ENCODE measurements around the gene ASPDH.
"Not testable (repeated sequence)": the region's sequence is repeated elsewhere in the genome, so short reads cannot be mapped to it uniquely, and the experiment has no call there.

The ASPDH gene

DNA sequence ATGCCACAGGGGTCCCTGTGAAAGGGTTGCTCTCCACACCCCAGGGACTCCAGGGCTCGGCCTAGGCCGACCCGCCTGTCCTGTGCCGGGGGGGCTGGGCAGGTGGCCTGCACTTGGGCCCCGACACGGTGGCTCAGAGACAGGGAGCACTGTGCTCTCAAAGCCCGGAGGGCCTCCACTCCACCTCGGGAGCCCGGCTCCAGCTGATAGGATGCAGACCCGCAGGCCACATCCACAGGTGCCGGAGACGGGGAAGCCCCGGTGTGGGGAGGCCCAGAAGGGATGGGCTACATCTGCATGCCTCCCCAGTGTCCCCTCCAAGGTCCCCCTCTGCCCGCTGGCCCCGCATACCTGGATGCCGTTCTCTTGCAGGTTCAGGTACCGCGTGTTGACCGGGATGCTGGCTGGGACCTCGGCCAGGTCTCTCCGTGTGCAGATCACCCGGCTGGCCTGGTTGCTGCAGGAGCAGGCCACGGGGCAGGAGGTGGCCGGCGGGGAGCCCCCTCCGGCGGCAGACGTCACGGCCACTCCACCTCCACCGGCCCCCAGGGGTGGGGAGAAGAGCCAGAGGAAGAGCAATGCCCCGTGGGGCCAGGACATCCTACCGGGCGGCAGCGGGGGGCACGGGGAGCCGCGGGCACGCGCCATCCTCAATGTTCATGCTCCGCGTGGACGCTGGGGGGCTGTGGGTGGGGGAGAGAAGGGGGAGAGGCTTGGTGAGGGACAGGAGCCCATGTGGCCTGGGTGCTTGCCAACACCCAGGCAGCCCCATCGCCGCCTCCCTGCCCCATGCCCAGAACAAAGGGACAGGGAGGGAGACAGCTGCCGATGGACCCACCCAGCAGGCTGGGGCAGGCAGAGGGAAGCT is 34.7 kb upstream of the ASPDH start:
- DNase-seq (ENCODE audit: low spot score) = no peak
- no peak for FAIRE-seq

DNA sequence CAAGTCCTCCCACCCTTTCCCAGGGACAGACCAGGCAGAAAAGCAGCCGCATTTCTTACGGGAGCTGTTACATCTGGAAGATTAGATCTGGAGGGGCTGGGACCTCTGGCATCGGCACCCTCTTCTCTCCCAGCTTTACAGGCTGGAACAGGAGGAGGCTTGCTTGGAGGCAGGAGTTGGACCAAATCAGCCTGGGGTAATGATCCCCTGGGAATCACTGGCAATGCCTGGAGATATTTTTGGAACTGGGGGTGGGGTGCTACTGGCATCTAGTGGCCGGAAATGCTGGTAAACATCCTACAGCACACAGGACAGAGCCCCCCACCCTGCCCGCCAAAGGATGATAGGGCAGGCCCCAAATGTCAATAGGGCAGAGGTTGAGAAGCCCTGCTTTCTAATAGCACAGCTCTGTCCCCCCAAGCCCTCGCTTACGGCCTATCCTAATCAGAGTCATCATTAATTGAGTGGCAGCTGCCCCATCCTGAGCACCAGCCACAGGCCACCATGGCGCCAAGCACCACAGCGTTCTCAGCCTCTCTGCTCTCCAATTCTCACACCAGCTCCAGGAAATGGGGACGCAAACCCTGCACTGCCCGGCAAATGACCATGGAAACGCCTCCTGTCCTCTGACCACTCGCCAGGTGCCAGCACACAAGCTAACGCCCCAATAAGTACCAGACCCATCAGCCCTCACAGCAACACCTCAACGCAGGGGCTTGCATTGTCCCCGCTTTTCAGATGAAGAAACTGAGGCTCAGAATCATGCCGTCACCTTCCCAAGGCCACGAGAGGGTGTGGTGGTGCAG is 33.9 kb upstream of the ASPDH start:
- FAIRE-seq (no peak), DNase-seq (ENCODE audit: low spot score) (no peak)

DNA sequence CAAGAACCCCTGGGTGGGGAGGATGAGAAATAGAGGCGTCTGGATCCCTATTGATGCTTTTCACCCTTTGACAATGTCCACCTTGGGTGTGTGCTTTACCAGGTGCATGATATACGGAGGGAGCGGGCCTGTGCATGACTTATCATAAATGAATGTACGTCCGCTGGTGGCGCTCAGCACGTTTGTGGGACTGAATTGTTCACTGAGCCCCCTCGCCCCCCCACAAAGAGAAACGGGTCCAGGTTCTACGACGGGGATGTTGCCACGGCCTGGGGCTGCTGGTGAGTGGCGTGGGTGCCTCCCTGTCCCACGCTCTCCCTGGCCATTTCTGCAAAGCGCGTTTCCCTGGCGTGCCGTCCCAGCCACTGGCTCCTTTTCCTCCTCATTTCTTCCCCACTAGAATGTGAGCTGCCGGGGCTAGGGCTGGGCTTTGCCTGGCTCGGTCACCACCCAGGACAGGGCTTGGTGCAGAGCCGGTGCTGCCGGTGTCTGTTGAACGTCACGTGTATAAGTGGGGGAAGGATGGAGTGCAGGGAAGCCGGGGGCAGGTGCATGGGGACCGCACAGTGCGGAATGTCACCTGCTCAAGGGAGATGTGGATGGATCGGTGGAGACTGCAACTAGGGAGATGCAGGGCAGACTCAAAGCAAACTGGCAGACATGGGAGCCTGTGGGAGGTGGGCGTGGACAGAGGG is 33.0 kb upstream of the ASPDH start:
- no peak for DNase-seq (ENCODE audit: low spot score)
- no peak for FAIRE-seq

DNA sequence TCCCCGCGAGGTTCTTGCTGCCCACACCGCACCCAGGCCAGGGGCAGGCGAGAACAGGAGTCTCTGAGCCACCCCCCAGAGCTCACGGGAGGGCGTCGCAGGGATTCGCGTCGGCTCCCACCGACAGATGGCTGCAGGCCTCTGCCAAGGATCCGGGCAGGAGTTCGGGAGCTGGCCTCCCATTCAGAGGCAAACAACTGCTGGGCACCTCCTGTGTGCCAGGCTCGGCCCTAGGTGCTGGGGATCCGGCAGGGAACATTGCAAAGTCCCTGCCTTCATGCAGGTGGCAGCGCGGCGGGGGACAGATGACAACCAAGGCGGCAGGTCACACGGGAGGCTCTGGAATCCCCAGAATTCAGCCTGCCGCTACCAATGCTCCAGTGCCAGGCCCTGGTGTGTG is 29.2 kb upstream of the ASPDH start:
- DNase-seq (ENCODE audit: low spot score) (no peak), FAIRE-seq (no peak)

DNA sequence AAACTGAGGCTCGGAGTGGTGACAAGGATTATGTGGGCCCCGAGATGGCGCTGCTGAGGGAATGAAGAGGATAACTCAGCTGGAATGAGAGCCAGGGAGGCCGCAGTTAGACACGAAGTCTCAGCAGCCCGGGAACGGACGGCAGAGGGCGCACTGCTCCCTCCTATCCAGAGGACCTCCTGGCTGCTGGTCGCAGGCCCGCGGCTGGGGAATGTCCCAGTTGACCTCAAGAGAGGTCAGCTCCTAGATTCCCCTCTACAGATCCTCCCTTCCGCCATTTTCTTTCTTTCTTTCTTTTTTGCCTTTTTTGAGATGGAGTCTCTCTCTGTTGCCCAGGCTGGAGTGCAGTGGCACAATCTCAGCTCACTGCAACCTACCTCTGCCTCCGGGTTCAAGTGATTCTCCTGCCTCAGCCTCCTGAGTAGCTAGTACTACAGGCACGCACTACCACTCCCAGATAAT is 24.1 kb upstream of the ASPDH start:
- FAIRE-seq (no peak), DNase-seq (ENCODE audit: low spot score) (peak; percentile 42)

DNA sequence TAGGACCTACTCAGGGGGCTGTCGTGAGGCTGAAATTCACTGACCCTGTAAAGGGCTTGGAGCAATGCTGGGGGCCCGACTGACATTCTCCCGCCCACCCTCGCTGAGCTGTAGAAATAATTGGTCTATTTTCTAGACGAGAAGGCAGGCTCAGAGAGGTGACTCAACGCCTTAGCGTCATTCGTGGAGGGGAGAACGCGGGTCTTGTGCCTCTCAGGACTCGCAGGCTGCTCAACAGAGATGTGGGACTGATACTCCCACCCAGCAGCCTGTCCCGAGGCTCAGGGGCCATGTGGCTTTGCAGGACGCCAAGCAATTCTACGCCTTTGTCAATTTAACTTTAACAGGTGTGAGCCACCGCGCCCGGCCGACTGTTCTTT is 23.6 kb upstream of the ASPDH start:
- FAIRE-seq (no peak), DNase-seq (ENCODE audit: low spot score) (no peak)

DNA sequence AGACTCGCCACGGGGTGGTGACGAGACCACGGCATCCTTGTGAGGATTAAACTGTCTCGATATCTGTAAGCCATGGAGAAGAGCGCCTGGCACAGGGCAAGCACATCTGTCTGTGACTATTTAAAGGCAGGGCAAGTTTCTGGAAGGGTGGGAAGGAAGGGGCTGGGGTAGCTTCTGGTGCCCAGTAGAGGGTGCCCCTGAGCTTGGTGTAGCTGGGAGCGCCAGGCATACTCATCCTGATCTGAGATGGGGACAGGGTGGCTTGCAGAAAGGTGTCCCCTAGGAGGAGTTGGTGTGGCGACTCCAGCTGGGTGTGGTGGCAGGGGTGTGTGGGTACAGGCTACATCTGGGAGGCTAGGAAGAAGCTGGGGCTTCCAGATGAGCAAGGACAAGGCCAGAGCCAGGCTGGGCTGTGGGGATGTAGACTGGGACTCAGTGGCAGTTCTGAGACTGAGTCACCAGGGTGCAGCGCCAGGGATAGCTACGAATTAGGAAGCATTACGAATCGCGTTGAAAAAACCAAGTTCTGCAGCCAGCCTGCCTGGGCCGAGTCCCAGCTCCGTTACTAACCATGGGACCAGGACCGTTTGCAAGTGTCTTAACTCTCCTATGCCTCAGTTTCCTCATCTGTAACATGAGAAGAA is 23.1 kb upstream of the ASPDH start:
- FAIRE-seq (no peak), DNase-seq (ENCODE audit: low spot score) (no peak)

DNA sequence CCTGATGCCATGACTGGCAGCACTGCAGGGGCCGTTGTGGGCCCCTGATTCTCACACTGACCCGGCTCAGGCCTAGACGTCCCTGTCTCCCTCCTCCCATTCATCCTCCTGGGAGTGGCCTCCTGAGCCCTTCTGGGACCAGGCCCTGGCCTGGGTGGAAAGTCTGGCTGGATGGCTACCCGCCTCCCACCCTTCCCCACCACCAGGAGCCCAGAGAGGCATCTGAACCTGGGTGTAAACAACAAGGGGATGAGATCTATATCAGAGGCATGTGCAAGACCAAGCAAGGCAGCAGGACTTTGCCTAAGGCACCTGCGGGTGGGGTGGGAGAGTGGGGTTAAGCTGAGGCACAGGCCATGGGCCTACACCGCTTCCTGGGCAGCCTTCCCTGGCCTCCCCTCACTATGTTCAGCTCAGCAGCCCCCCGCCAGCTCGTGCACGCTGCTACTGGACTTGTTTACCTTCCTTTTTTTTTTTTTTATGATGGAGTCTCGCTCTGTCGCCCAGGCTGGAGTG is 22.0 kb upstream of the ASPDH start:
- DNase-seq (ENCODE audit: low spot score) (no peak), FAIRE-seq (no peak)

DNA sequence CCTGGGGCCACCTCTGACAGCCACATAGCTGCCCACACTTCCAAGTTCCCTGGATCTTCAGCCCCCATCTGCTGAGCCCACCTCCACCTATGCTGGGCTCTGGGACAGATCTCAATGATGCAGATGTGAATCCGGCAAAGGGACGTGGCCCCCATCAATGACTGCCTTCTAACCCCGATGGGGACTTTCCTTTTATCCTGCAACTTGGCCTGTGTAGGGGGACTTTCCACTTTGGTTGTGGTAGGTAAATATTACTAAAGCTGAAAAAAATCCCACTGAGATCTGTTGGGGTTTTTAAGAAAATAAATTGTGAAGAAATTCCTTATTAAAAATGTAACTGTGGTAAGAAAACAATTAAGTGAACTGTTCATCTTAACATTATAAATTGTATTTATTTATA is 20.8 kb upstream of the ASPDH start:
- no peak for FAIRE-seq
- DNase-seq (ENCODE audit: low spot score) = no peak

DNA sequence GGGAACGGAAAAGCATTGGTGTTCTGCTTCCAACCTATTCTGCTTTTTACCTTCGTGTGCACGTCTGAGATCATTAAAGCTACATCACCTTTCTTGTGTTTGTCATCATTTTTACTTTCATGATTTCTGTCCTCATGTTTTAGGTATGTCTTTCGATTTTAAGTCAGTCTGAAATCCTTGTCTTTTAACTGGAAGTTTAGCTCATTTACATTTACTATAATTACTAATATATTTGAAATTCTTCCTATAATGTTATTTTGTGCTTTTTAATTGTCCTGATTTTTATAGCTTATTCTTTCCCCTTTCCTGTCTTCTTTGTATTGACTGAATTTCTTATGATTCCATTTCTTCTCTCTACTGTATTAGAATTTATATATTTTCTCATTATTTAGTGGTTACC is 19.2 kb upstream of the ASPDH start:
- FAIRE-seq (no peak), DNase-seq (ENCODE audit: low spot score) (no peak)

DNA sequence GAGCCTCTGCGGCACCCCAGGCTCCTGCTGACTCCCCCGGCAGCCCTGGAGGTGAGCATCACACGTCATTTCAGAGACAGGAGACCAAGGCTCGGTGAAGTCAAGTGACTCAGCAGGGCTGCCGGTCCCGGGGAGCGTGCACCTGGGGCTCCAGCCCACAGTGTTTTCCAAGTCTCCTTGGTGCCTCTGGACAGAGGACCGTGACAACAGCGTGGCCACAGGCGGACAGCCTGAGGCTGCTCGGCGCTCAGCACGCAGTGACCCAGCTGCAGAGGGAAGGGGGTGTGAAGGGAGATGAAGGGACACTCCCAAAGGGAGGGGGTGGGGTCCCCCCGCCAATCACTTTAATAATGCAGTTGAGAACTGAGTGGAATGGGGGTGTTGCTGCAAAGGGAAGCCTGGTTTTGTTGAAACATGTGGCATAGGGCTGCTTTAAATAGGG is 17.5 kb upstream of the ASPDH start:
- DNase-seq (ENCODE audit: low spot score) (no peak), FAIRE-seq (no peak)

DNA sequence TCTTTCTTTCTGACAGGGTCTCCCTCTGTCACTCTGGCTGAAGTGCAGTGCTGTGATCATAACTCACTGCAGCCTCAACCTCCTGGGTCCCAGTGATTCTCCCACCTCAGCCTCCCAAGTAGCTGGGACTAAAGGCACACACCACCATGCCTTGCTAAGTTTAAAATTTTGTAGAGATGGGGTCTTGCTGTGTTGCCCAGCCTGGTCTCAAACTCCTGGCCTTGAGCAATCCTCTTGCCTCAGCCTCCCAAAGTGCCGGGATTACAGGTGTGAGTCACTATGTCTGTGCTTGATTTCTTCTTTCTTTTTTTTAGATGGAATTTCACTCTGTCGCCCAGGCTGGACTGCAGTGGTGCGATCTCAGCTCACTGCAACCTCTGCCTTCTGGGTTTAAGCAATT is 14.3 kb upstream of the ASPDH start:
- not testable (repeated sequence) for FAIRE-seq; DNase-seq (ENCODE audit: low spot score)

DNA sequence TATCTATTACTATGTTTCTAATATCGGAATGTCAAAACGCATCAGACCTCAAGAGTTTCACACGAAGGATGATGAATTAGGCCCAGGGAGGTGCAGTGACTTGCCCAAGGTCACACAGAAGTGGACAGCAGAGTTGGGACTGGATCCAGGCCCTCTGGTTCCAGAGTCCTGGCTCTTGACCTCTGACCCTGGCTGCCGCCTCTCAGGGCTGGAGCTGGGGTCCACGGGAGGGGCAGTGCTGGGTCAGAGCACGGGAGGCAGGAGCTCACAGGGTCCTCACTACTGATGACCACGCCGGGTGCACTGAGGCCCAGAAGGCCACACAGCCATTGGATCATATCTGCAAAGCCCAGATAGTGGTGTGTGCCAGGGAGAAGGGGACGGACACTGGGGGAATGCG is 9.2 kb upstream of the ASPDH start:
- no peak for FAIRE-seq
- no peak for DNase-seq (ENCODE audit: low spot score)

DNA sequence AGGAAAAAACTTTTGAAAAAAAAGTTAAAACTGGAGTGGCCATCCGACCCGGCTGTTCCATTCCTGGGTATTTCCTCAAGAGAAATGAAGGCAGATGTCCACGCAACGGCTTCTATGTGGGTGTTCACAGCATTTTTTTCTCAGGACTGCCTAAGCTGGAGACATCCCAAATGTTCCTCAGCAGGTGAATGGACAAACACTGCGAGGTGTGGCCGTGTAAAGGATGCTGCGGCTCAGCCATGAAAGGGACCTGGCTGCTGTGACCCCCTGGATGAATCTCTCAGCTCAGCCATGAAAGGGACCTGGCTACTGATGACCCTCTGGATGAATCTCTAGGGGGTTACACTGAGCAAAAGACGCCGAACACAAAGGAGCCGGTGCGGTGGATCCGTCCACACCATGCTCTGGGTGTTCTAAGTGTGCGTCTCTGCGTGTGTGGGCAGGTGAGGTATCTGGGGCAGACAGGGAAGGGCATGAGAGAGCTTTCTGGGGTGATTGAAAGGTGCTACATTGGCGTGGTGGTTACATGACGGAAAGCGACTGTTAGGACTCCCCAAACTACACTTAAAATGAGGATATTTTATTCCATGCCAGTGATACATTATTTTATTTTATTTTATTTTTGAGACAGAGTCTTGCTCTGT is 7.2 kb upstream of the ASPDH start:
- DNase-seq (ENCODE audit: low spot score) = no peak
- FAIRE-seq = no peak

DNA sequence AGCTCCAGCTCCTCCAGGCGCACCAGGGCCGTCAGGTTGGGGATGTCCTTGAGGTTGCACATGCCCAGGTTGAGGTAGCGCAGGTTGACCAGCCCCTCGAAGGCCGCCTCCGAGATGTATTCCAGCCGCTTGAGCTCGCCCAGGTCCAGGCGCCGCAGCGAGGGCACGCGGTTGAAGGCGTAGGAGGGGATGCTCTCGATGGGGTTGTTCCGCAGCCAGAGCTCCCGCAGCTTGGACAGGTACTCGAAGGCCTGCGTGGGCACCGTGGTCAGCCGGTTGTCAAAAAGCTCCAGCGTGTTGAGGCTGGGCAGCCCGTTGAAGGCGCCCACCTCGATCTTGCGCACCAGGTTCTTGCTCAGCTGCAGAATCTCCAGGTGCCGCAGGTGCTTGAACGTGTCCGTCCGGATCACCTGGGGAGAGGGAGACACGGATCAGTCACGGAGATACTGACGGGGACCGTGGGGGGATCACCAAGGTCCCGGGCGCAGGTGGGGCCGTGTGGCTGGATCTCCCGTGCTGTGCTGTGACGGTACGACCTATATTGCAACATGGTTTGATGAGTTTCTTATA is 5.4 kb upstream of the ASPDH start:
- DNase-seq (ENCODE audit: low spot score) (no peak), FAIRE-seq (no peak)

DNA sequence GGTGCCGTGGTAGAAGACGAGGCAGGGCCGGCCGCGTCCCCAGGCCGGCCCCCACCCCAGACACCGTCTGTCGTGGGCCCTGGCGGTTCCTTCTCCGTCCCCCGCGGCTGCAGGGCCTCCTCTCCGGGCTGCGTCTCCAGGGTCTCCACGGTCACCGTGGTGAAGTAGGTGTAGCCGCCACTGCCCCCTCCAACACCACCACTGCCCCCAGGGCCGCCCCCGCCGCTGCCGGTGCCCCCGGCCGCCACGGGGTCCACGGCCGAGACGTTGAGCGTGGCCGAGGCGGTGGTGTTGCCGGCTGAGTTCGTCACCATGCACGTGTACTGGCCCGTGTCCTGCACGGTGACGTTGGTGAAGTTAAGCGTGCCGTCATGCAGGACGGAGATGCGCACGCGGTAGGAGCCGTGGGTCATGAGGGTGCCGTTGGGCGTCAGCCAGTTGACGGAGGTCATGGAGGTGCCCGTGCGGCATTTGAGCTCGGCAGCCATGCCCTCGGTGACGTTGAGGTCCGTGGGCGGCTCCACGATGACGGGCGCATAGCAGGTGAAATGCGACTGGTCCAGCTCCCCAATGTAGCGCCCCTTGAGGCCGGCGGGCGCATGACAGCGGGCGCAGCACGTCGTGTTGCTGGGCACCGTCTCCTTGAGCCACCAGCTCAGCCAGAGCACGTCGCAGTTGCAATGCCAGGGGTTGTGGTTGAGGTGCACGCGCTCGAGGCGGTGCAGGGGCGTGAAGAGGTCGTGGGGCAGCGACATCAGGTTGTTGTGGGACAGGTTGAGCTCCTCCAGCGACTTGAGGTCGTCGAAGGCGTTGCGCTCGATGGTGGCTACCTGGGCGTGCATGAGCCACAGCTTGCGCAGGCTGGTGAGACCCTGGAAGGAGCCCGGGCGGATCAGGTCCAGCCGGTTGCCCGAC is 4.6 kb upstream of the ASPDH start:
- no peak for DNase-seq (ENCODE audit: low spot score)
- no peak for FAIRE-seq

DNA sequence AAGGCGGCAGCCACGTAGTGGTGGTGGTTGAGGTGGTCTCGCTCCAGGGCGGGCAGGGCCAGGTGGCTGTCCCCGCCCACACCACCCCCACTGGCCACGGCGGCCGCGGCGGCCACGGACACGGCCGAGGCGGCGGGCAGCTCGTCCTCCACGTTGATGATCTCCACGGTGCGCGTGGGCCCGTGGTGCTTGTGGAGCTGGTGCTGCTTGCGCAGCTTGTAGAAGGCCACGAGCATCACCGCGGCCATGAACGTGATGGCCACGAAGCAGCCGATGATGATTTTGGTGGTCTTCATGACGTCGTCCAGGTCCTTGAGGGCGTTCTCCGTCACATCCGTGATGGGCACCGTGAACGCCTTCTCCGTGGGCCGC is 4.0 kb upstream of the ASPDH start:
- DNase-seq (ENCODE audit: low spot score) (no peak), FAIRE-seq (no peak)

DNA sequence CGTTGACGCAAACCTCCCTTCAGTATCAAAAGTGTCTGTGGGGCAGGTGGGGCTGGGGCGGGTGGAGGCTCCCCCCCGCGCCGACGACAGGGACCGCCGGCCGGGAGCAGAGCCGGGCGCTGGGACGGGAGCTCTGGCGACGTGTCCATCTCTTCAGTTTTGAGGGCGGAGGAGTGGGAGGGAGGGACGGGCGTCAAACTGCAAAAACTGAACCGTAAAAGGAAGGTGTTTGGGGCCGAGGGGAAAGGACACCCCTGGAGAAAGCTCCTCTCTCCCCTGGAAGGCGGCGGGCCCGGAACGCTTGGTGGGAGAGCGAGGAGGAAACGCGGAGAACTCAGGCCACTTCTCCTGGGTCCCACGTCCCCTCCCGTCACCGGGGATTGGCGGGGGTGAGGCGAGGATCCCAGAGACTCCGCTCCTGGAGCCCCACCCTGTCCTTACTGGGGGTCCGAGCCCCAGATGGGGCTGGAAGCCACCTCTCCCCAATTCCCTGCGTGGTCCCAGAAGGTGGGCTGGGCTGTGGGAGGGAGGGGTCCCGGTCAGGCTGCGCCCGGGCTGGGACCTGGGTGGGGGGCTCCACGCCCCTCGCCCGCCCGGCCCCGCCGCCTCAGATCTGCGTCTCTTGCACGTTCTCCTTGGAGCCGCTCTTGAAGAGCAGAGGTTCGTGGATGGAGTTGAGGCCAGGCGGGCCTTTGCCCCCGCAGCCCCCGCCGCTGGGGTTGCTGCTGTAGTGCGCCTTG is 3.4 kb upstream of the ASPDH start:
- FAIRE-seq = no peak
- DNase-seq (ENCODE audit: low spot score) = no peak

DNA sequence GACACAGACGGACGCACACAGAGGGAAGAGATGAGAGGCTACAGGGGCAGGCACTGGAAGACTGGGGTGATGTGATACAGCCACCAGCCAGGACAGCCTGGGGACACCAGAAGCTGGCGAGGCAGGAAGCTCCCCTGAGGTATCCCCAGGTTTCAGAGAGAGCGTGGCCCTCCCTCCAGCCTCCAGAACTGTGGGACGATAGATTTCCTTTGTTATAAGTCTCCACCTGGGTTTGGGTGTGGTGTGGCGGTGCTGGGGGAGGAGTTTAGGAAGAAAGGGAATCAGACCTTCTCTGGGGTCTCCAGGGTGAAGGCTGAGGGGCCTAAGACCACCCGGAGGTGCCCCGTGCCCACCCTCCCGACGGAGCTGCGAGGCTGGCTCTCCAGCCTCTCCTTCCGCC is 2.7 kb upstream of the ASPDH start:
- no peak for DNase-seq (ENCODE audit: low spot score)
- FAIRE-seq = no peak
